HG03139 (cell line): ENCODE results near the gene KARS1.
"Not testable (repeated sequence)": the region's sequence is repeated elsewhere in the genome, so short reads cannot be mapped to it uniquely, and the experiment has no call there.

ENCODE experiments used
- ATAC-seq: cut with Tn5 transposase; IDR thresholded peaks from one replicate; pipeline ENCODE4 v1.9.1; 2021; ENCODE audit not compliant: unreplicated experiment

Gene KARS1

DNA sequence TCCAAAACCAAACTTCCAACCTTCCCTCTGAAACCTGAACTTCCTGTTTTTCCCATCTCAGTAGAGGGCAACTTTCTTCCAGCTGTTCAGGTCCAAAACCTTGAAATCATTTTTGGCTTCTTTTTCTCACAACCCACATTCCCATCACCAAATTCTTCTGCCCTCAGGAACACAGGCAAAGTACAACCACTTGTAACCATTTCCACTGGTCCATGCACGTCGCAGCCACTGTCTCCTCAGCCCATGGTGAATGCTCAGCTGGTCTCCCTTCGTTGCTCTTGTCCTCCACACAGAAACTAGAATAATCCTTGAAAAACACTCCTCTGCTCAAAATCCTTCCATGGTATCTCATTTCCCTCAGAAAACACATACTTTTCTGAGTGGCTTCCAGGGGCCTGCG lies 20.7 kb downstream of the KARS1 start:
- no peak for ATAC-seq

DNA sequence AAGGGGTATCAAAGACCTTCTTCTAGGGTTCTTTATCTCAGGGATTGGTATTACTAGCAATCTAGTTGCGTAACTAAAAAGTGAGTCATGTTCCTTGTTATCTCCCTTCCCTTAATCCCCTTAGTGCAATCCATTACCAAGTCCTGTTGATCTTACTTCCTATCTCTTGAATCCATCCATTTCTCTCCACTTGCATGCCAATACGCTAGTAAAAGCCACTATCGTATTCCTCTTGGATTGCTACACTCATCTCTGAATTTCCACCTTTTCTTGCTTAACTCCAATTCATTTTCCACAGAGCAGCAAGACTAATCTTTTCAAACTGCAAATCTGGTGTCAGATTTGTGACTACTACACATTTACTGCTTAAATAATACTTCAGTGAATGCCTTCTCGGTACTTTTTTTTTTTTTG lies 22.5 kb downstream of the KARS1 start:
- ATAC-seq, result no peak

DNA sequence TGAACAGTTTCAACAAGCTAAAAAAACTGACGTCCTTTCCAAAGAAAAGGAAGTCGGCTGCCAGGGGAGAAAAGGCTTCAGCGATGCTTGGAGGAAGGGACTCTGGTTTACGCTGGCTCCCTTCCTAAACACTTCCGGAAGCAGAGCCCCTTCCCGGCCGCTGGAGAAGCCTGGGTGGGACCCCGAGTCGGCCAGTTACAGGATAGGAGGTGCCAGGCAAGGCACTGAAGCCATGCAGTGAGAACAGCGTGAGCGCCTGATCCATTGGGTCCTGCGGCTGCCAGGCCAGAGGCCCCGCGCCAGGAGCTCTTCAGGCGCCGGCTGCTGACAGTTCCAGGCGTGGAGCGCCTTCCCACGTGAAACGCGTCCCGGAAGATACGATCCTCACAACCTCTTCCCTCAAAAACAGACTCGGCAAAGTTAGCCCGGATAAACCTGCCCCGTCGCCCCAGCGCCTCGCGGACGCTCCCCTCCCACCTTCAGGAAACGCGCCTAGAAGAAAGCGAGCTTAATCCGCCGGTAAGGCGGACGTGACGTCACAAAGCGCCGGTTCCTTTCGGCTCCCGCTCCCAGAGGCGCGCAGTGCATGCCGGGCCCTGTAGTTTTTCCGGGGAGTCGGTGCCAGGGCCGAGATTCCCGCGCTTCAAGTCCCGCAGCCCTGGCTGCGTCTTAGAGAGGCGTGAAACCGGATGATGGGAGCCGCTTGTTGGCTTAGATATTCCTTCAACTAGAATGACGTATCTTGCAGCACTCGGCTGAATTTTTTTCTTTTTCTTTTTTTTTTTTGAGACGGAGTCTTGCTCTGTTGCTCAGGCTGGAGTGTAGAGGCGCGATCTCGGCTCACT lies 24.5 kb downstream of the KARS1 start, which contains the start of gene ADAT1:
TSS of gene ADAT1 (minus strand) at position 521 of the 845 bp plus-strand sequence. CDS start 2,482 bp downstream, outside the sequence.
- ATAC-seq, result peak; percentile 96

DNA sequence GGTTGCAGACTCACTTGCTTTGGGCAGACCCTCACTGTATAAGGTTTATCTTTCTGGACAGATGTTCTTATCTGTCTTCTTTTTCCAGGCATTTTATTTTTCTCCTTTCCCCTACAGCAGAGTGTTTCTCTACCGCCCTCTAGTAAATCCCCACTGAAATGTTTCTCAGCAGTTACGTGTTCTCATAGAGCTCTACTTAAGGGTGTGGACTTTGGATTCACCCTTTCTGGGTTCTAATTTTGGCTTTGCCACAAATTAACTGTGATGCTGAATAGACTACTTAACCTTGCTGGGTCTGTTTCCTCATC lies 26.3 kb downstream of the KARS1 start:
- no peak for ATAC-seq

DNA sequence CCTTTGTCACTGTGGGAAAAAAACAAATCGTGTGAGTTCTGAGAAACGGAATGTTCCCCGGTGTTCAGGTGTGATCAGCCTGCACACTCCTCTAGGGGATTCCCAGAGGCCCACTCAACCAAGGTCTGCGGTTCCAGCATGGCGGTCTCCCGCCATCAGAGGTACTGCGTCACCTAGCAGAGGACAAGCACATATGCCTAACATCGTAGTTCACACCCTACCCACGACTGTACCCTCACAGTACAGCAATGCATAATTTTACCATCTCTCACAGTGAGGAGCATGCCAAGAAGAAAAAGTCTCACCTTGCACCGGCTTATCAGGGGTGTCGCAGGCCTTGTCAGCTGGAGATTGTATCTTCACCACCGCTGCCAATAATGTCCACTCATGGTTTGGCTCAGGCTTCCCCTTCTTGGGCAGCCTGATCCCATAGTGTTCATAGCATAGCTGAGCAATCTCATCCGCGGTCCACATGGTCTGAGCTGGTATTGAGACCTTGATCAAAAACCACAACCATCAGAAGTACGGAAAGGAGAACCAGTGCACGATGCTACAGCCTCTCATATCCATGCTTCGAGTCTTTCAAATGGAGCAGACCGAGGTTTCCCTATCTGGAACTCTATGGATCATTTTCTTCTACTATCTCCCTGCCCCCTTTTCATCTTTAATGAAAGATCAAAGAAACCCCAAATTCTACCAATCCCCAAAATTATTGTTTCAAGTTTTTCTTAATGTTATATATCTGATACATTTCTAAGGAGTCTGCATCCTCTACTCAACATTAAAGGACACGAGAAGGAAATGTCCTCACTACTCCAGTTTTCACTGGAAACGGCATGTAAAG lies 26.9 kb downstream of the KARS1 start:
- ATAC-seq, result no peak

DNA sequence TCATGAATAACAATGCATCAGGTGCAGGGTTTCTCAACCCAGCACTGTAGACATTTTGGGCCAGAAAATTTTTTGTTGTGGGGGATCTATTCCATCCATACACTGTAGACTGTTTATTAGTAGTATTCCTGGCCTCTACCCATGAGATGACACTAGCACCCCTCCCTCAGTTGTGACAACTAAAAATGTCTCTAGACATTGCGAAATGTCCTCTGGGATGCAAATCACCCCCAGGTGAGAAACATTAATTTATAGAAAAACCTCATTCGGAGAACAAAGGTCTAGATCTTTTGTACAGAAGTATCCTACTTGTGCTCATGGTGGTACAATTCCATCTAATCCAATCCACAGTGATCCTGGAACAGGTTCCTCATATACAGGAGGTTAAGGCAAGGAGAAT lies 28.7 kb downstream of the KARS1 start:
- no peak for ATAC-seq

DNA sequence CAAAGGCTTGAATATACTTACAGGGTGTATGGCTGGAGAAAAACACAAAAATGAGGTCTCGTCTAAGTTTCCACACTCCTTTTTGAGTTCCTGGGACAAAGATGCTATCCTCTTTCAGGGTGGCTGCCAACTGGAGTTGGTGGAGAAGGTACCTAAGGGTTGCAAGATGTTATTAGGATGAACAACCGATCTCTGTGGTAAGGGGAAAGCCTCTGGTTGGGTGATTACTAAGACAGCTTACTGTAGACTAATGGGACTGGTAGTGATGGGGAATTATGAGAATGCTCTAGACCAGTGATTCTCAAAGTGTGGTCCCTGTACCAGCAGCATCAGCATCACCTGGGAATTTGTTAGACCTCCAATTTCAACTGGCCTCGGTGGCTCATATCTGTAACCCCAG lies 30.3 kb downstream of the KARS1 start:
- ATAC-seq, result no peak

DNA sequence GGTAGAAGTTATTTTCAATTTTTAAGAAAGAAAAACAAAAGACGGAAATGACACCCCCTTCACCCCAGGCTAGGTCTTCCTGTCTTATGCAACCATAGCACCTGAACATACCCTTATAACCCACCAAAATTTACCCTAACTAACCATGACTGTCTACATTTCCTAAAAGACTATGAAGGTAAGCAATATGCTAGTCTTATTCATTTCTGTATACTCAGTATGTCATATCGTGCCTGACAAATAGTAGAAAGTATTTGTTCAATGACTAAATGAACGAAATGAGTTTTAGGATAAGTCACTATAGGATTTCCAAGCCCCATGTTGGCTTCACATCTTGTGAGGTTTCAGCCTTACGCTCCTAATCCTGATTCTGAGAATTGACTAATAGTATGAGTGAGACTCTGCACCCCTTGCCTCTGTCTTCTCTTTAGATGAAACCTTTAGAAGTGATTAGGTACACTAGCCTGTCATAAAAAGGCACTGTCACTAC lies 30.9 kb downstream of the KARS1 start:
- no peak for ATAC-seq

DNA sequence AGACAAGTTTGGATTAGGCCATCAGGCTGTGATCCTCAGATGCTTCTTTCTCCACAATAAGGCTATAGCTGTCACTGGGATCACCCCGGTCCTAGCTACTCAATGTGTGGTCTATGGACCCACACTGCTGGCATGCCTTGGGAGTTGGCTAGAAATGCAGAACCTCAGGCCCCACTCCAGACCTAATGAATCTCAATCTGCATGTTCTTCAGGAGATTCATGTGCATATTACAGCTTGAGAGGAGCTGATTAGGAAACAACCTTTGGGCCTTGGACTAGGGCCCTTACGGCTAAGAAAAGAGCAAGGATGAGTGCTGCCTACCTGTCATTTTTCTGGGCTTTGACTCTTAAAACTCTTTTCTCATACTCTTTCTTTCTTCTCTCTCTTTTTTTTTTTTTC lies 31.8 kb downstream of the KARS1 start:
- no peak for ATAC-seq

DNA sequence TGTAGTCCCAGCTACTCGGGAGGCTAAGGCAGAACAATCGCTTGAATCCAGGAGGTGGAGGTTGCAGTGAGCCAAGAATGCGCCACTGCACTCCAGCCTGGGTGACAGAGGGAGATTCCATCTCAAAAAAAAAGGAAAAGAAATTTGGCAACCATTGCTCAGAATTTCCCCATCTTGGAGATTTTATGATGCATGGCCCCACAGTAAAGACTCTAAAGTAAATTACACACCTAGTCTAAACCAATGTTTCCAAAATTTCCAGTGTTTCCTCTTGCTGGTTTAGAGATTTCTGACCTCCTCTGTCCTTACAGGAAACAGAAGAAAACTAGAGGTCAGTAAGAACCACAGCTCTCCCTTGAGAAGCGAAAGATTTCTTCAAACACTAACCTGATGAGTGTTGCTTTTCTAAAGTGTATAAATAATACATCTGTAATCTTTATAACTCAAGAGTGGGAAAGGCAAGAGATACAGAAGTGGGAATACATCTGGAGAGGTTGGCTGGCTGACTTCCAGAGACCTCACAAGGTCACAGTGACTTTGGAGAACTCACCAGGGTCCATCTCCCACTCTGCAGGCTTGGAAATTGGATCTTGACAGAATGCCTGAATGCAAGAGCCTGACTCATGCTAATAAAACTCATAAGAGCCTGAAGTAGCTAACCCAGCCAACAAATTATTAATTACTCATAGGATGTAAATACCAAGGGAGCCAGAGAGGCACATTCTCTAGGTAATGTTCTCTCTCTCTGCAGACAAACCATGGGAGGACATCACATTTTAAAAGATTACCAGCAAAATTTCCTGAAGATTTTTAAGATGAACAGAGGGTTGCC lies 33.2 kb downstream of the KARS1 start:
- ATAC-seq, result no peak

DNA sequence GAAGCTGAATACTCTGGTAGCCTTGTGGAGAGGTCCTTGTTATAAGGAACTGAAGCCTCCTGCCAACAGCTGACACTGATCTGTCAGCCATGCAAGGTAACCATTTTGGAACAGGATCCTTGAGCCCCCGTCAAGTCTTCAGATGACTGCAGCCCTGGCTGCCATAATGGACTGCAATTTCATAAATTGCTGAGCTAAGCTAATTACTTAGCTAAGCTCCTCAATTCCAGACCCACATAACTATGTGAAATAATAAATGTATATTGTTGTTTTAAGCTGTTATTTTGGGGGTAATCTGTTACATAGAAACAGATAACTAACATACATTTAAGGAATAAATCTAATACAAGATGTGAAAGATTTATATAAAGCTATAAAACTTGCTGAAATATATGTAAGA lies 41.0 kb downstream of the KARS1 start:
- no peak for ATAC-seq

DNA sequence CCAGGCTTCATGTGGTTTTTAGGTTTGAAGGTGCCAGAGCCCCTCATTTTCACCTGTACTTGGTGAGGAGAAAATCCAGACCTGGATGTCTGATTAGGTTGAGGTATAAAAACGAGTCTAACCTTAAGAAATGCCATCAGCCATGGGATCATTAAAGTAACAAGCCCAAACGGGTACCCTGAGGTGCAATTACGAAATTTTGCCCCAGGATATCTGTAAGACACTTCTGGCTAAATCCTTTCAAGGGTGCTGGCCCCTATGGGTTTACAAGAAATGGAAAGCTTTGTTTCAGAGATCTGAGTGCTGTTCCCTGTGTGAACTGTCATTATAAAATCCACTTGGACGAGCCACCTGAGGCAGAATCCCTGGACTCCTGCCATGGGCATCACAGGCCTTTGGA lies 44.2 kb downstream of the KARS1 start:
- ATAC-seq, result no peak

DNA sequence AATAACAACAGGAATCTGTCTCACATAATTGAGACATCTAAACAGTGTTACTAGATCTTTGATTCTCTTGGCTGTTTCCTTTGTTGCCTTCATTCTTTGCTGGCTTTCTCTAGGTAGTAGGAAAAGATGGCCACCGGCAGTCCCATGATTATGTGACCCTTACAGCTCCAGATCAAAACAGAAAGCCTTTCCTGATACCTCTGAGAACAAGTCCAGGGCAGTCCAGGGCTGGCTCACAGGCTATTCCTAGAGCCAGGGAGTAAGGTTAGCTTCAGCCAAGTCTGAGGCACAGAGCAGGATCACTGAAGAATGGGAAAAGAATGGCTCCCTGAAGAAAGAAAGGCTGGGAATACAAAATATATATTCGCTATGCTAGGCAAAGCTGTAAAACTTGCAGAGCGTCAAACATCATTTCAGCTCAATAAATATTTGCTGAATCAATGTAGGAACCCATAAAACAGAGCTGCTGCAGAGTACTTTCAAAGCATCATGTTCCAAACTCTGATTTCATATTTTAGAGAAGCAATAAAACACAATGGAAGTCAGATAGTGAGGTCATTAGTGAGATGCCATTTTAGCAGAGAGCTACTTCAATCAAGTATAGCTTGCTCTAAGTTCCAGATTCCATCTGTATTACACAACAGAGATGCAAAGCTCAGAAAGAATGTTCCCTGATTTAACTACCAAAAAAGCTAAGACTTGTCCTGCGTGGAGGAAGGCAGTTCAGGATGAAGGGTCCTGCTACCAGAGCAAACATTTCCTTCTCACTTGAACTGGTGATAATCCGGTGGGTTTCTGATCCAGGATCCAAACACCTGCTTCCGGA lies 47.8 kb downstream of the KARS1 start:
- no peak for ATAC-seq

DNA sequence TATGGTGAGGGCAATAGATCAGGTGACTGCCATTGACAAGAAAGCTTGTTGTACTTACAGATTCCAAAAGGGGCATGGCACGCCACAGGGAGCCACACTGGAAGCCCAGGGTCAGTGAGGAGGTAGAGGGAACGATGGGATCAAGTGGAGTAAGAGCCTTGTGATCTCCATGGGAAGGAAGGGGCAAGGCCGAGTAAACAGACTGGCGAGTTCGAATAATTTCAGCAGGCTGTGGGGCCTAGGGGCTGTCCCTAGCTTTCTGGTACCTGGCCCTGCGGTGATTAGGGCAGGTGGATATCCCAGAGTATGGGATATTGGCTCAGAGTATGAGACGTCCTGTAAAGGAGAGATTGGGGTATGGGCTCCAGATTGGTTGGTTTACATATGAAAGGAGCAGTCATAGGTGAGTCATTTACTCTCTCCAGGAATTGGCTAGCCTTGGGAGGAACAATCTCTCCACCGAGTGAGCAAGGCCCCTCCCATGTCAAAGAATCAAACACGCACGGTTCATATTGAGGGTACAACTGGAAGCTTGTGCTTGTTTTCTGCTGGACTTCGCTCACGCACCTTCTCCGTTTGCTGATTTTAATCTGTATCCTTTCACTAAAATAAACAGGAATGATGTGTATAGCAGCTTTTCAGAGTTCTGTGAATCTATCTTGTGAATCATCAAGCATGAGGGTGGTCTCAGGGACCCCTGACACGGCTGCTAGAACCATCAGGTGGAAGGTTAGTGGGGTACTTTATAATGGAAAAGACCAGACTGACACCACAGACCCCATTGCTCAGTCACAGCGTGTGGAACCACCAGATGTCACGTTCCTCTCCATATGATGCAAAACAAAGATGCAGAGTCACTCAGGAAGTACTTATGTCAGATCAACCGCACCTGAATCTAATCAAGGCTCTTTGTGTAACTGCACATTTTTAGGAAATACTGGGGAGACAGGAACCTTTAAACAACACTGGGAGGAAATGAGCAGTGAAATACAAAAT lies 53.3 kb downstream of the KARS1 start:
- no peak for ATAC-seq

DNA sequence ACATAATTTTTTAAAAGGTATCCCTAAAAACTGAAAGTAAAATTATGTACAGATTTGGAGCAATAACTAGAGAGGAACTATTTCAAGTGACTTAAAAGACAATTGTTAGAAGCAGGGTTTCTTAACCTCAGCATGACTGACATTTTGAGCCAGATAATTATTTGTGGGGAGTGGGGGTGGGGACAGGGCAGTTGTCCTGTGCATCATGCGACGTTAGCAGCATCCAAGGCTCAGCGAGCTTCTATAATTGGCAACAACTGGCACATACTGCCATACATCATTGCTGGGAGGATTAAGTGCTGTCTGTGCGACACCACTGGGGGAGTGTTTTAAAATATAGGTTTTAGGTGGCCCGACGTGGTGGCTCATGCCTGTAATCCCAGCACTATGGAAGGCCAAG lies 54.2 kb downstream of the KARS1 start:
- ATAC-seq, result no peak

DNA sequence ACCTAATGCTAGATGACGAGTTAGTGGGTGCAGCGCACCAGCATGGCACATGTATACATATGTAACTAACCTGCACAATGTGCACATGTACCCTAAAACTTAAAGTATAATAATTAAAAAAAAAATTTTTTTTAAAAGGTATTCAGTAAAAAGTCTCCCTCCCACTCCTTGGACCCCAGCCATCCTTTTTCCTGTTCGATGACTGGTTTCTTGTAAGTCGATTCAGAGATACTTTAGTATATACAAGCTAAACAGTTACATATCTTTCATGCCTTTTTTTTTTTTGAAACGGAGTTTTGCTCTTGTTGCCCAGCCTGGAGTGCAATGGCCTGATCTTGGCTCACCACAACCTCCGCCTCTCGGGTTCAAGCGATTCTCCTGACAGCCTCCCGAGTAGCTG lies 55.5 kb downstream of the KARS1 start:
- not testable (repeated sequence) for ATAC-seq

DNA sequence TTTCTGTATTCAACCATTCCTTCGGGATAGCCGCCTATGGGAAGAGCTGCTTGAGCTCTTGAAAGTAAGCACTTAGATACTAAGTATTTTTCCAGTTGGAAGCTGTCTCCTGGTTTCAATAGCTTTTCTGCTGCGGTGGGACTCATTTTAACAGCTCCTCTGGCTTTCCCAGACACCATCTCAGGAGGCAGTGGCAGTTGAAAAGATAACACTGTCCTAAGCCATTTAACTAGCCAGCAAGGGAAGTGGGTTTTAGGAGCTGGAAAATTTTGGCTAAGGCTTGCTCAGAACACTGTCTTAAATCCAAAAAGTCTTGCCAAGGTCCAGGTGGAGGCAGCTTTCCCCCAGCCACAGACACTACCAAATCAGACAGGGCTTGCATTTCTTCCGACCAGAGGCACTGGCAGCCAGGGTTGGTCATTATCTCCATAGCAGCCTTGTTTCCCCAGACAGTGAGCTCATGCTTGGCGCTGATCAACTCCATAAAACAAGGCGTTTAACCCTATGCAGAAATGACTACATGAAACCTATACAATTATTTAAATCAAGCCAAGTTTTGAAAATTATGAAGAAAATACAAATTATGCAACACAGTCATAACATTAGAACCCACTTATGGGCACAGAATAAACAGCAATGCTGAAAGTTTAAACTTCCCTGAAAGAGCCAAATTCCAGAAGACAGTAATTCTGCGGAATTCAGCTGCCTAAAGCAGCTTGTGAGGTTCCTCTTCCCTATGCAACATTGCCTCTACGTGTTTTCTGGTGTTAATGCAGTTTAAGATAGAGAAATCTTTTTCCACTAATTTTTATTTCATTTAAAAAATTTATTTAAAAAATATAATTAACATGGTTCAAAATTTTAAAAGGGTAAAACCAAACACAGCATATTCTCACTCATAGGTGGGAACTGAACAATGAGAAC lies 56.3 kb downstream of the KARS1 start:
- no peak for ATAC-seq

DNA sequence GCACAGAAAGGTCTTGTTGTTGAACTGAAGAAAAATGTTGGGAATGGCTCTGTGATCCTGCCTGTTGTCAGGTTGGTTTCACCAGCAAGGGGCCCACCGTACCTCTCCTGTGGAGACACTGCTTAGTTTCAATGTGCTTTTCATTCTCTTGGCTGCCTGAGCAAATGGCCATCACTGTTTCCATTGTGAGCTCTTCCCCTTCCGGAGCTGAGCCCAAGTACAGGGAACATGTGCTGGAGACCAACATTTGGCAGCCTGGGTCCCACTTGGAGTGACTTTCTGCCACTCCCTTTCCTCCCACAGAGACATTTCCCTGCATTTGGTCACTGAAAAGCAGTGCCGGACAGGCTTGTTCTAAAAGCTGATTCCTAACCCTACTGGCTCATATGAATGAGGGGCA lies 58.2 kb downstream of the KARS1 start:
- ATAC-seq, result no peak
